ENCODE measurements around the gene PBLD.
"Not testable (repeated sequence)": the region's sequence is repeated elsewhere in the genome, so short reads cannot be mapped to it uniquely, and the experiment has no call there.

Gene PBLD

DNA sequence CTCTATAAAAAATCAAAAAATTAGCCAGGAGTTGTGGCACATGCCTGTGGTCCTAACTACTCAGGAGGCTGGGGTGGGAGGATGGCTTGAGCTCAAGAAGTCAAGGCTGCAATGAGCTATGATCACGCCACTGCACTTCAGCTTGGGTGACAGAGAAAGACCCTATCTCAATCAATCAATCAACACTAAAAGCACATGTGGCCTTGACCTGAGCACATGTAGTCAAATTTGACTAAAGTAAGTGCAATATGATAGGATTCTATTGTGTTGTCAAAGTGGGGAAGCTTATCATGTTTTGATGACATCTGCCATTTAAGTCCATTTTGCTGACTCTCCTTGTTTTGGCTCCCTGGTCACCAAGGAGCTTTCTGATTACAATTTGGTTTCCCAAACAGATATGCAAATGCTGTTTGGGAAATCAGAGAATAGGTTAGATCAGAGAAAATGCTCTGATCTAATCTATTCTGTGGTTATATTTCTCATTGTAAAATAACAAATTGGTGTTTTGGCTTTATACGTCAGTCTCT lies 57.1 kb downstream of the PBLD start:
- Mint-ChIP-seq H3K4me3 (no peak overlapping the region), H3K27me3 (no peaks in the 10 kb centered on the region), H3K4me1 (no peaks in the 10 kb centered on the region), H3K9me3 (peaks cover 13% of the 10 kb centered on the region), H3K36me3 (peaks cover 6% of the 10 kb centered on the region), H3K27ac (no peak overlapping the region)
- ATAC-seq = no peak

DNA sequence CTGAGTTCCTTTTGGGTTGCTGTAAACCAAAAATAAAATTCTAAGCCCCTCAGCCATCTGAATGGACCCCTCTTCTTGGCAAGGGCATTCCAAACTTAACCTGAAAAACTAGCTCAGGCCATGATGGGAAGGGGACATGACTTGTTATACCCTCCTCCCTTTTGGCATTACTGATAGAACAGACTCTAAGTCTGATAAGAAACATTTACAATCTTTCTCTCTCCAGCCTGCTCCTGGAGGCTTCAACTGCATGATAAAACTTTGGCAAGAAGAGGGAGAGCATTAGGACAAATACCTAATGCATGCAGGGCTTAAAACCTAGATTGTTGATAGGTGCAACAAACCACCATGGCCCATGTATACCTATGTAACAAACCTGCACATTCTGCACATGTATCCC lies 59.9 kb downstream of the PBLD start:
- no peaks in the 10 kb centered on the region for H3K4me1 Mint-ChIP-seq
- H3K27ac Mint-ChIP-seq = no peak overlapping the region
- no peak for ATAC-seq
- H3K36me3 Mint-ChIP-seq = peaks cover 6% of the 10 kb centered on the region
- no peaks in the 10 kb centered on the region for H3K27me3 Mint-ChIP-seq
- no peak overlapping the region for H3K4me3 Mint-ChIP-seq
- peaks cover 12% of the 10 kb centered on the region for H3K9me3 Mint-ChIP-seq

DNA sequence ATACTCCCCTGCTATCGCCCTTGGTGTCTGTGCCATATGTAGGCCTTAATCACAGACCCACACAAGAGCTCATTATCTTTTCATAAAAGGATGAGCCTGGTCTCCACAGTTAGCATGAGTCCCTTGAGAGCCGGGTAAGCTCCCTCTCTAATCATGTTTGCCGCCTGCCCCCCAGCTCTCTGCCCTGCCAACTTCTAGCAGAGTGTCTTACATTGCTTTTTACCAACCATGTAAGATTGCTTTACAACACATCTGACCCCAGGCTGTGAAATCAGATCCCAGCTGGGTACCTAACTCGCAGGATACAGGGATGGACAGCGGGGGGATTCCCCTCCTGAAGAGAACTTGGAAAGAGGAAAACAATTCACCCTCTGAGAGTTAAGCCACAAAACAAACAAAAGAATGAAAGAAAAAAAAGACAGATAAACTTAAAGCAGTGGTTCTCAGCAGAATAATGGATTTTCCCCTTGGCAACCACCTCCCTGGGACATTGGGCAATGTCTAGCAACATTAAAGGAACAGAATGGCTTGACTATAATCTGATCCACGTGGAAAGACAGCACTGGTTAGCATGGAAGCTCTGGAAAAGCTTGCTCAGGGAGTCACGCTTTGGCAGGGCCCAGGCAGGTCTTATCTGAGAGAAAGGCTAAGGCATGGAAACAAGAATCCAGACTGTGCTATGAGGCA lies 61.4 kb downstream of the PBLD start:
- Mint-ChIP-seq H3K27ac (no peak overlapping the region), H3K4me1 (no peaks in the 10 kb centered on the region), H3K4me3 (no peak overlapping the region), H3K27me3 (no peaks in the 10 kb centered on the region), H3K36me3 (no peaks in the 10 kb centered on the region), H3K9me3 (peaks cover 2% of the 10 kb centered on the region)
- no peak for ATAC-seq

DNA sequence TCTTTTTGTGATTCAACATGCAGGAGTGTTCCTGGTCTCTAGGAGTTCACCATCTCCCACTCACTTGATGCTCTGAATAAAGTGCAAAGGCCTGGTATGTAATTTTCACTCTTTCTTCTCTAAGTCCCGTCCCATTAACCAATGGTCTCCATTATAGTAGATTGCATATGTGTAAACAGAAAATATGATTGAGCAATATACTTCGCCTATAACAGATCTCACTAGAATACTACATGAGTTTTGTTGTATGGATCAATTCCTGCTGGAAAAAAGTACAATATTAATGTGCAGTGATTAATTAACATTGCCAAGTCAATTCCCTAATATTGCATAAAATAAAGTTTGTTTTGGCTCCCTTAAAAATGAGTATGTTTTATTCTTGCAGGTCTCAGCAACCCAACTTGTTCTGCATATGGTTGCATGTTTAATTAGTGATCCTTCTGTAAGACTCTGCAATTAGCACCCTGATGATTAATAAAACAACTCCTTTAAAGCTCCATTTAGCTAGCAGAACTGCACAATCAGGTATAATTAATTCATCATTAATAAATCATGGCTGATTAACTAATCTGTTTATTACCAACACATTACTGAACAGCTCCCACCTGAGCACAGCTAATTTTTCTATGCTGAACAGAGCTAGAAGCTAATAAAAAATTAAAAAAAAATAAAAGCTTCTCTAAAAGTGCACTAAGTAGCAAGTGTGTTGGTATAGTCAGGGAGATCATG lies 63.0 kb downstream of the PBLD start:
- H3K27me3 Mint-ChIP-seq = no peaks in the 10 kb centered on the region
- H3K4me1 Mint-ChIP-seq = no peaks in the 10 kb centered on the region
- H3K9me3 Mint-ChIP-seq = no peaks in the 10 kb centered on the region
- no peak overlapping the region for H3K4me3 Mint-ChIP-seq
- no peak overlapping the region for H3K27ac Mint-ChIP-seq
- ATAC-seq = no peak
- H3K36me3 Mint-ChIP-seq = no peaks in the 10 kb centered on the region

DNA sequence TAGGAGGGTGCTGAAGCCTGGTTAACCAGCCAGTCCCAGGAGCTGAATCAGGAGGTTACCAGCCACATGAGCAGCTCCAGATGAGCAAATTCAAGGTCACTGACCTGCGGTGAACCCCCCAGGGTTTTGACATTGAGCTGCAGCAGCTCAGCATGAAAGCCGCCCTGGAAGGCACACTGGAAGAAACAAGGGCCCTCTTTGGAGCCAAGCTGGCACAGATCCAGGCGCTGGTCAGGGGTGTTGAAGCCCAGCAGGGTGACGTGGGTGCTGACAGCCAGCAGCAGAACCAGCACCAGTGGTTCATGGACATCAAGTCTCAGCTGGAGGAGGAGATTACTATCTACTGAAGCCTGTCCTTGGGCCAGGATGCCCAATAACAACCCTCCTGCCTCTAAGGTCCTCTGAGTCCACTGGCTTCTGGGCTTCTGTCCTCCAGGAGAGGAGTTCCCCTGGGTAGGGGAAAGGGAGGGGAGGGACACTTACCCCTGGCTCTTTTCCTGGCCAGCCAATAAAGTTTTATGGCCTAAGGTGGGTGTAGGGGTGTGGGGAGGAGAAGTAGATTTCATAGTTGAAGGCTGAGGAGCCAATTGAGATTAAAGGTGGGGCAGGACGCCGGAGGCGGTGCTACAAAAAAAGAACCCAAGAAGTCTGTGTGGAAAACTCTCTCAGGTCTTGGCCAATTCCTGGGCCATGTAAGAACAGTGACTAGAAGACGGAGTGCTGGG lies 71.4 kb downstream of the PBLD start:
- Mint-ChIP-seq H3K36me3 (no peaks in the 10 kb centered on the region), H3K27me3 (no peaks in the 10 kb centered on the region), H3K4me3 (no peak overlapping the region), H3K9me3 (peaks cover 8% of the 10 kb centered on the region), H3K4me1 (no peaks in the 10 kb centered on the region), H3K27ac (no peak overlapping the region)
- ATAC-seq = no peak

DNA sequence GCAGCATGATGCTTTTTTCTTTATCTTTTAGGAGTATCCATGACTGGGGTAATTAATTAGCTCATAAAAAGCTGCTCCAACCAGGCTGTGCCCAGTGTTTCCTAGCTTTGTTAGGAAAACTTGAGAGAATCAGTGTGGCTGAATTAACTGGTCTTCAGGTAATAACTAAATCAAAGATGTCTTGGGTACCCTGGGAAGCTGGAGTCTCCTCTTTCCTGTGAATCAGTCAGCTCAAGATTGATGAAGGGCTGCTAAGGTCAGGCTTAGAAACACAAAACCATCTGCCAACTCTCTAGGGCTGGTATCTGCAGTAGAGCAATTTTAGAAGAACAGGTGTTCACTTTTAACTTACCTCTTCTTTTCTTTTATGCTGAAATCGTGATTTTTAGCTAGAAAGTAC lies 79.4 kb downstream of the PBLD start:
- no peak for ATAC-seq
- Mint-ChIP-seq H3K27ac (no peak overlapping the region), H3K4me1 (peaks cover 9% of the 10 kb centered on the region), H3K9me3 (no peaks in the 10 kb centered on the region), H3K36me3 (no peaks in the 10 kb centered on the region), H3K4me3 (no peak overlapping the region), H3K27me3 (no peaks in the 10 kb centered on the region)

DNA sequence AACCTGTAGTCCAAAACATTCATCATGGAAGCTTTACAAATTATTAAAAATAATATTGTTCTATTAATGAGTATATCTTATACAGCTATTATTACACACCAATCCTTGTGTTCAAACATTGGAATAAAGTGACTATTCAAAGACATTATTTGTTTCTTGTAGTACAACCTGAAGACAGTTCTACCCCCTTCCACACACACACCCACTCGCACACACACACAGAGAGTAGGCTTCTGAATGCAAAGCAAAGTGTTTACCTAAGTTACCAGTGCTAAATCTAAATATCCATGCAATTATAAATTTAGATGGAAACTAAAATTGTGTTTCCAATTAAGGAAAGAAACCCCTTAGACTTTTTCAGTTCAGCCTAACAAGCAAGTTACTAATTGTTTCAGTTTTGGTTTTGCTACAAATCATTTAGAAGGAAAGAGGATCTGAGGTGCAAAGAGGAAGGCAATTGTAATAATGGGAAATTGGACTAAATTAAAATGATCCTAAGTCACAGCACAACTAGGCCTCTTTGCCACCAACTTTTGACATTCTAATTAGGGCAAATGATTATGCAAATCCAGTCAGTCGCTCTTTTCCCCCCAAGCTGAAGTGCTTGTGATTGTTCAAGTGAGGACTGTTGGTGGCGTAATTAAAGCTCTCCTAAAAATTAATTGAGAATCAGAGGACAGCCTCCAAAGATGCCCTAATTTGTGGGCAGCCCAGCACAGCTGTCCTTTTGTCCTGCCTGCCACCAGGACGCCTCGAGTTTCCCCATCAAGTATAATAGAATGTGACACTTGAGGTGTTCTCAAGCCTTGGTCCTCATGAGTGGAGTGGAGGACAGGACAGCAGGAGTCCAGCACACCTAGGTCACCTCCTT lies 80.9 kb downstream of the PBLD start:
- Mint-ChIP-seq H3K36me3 (no peaks in the 10 kb centered on the region), H3K27me3 (no peaks in the 10 kb centered on the region), H3K4me1 (peaks cover 9% of the 10 kb centered on the region), H3K9me3 (no peaks in the 10 kb centered on the region), H3K27ac (no peak overlapping the region), H3K4me3 (no peak overlapping the region)
- no peak for ATAC-seq

DNA sequence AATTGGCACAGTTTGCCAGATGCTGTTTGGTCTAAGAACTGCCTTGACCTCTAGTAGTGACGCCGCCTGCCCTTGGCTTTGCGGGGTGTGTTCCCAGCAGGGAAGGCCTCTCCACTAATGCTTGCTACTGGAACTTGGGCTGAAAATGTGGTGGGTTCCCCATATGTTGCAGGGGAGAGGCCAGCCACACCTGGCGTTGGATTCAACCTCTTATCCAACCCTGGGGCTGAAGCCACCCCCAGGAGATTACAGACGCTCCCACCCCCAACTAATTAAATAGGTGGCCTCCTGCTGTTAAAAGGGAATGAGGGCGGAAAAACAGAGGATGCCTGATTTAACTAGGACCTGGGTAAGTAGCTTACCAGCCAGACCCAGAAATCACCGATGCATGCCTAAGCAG lies 81.6 kb downstream of the PBLD start:
- Mint-ChIP-seq H3K9me3 (no peaks in the 10 kb centered on the region), H3K27me3 (no peaks in the 10 kb centered on the region), H3K36me3 (no peaks in the 10 kb centered on the region), H3K4me3 (no peak overlapping the region), H3K27ac (no peak overlapping the region), H3K4me1 (peaks cover 9% of the 10 kb centered on the region)
- ATAC-seq = no peak

DNA sequence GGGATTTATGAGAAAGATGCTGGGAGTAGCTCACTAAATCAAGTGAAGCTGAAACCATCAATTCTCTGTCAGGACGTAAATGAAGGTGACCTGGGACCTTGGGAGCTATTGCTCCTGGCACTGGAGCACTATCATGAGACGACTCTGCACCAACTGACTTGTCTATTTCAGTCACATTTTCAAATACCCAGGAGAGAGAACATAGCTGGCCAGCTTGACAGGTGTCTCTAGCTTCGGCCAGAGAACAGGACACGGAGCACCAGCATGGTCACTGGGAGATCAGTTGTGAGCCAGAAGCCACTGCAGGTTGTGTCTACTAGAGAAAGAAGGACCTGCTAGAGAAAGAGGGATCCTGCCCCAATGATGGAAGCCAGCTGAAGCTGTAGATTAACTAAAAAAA lies 83.4 kb downstream of the PBLD start:
- Mint-ChIP-seq H3K4me3 (no peak overlapping the region), H3K36me3 (no peaks in the 10 kb centered on the region), H3K27ac (no peak overlapping the region), H3K9me3 (no peaks in the 10 kb centered on the region), H3K4me1 (peaks cover 9% of the 10 kb centered on the region), H3K27me3 (no peaks in the 10 kb centered on the region)
- ATAC-seq = no peak

DNA sequence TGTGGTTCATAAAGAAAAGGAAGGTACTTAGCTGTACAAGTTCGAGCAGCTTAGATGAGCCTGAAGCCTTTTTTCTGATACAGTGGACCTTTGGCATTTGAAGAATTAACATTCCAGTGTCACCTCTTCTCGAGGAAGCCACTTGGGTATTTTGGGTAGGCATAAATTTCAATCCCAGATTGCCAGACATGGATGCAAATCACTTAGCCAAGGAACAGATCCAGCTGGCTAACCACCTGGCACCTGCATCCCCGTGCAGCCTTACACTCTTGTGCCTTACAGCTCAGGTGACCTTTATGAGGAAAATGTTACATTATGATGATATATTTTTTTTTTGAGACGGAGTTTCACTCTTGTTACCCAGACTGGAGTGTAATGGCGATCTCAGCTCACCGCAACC lies 84.8 kb downstream of the PBLD start:
- no peaks in the 10 kb centered on the region for H3K36me3 Mint-ChIP-seq
- no peaks in the 10 kb centered on the region for H3K9me3 Mint-ChIP-seq
- H3K27me3 Mint-ChIP-seq = no peaks in the 10 kb centered on the region
- H3K27ac Mint-ChIP-seq = no peak overlapping the region
- ATAC-seq = no peak
- peaks cover 9% of the 10 kb centered on the region for H3K4me1 Mint-ChIP-seq
- no peak overlapping the region for H3K4me3 Mint-ChIP-seq

DNA sequence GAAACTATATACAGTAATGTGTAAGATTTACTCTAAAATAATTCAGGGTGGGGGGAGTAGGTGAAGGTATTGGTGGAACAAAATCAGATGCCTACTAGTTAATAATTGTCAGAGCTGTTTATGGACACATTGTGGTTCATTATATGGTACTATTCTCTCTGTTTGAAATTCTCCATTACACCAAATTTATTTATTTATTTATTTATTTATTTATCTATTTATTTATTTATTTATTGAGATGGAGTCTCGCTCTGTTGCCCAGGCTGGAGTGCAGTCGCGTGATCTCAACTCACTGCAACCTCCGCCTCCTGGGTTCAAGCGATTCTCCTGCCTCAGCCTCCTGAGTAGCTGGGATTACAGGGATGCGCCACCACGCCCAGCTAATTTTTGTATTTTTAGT lies 86.3 kb downstream of the PBLD start:
- not testable (repeated sequence) for H3K4me3 Mint-ChIP-seq, H3K9me3 Mint-ChIP-seq, ATAC-seq, H3K36me3 Mint-ChIP-seq, H3K27ac Mint-ChIP-seq, H3K27me3 Mint-ChIP-seq, H3K4me1 Mint-ChIP-seq

DNA sequence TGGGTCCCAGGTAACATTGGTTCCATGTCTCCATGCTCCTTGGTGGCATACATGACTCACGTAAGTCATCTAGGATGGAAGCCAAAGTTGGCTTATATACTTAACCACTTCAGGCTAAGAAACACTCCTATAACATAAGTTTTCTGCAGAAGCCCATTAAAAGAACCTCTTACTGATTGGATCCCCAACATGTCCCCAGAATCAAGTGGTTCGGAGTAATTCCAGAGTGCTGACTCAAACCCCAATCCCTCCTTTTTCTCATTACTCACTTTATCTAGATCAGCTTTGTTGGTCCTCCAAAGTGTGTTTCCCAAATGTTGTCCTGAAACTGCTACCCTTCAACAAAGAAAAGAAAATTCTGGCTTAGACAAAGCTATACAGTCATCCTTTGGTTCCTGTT lies 90.7 kb downstream of the PBLD start:
- no peaks in the 10 kb centered on the region for H3K4me1 Mint-ChIP-seq
- no peak for ATAC-seq
- H3K36me3 Mint-ChIP-seq = no peaks in the 10 kb centered on the region
- no peaks in the 10 kb centered on the region for H3K27me3 Mint-ChIP-seq
- no peak overlapping the region for H3K27ac Mint-ChIP-seq
- no peak overlapping the region for H3K4me3 Mint-ChIP-seq
- no peaks in the 10 kb centered on the region for H3K9me3 Mint-ChIP-seq

DNA sequence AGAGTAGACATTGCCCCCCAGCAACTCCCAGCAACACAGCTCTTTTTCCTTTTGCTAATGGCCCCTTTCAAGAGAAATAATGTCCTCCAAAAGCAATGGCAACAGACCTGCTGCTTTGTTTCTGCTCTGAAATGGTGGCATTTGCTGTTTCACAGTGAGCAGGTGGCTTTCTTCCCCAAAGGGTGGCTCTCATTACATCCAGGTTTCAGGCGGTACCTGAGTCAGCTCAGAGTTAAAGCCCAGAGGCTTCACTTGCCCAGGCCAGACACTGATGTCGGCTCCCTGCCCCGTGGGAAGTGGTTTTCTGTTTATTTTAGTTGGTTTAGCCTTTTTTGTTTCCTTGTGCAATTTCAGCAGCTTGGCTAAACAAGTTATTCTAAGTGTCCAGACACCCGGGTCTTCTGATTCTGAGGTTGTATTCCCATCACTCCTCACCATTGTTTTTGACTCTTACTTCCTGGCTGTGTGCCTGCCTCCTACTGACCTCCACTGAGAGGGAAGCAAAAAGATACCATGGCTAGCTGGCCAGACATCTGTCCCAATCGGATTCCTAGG lies 93.1 kb downstream of the PBLD start:
- no peaks in the 10 kb centered on the region for H3K27me3 Mint-ChIP-seq
- H3K27ac Mint-ChIP-seq = no peak overlapping the region
- no peaks in the 10 kb centered on the region for H3K9me3 Mint-ChIP-seq
- H3K4me1 Mint-ChIP-seq = no peaks in the 10 kb centered on the region
- H3K4me3 Mint-ChIP-seq = no peak overlapping the region
- ATAC-seq = no peak
- no peaks in the 10 kb centered on the region for H3K36me3 Mint-ChIP-seq

DNA sequence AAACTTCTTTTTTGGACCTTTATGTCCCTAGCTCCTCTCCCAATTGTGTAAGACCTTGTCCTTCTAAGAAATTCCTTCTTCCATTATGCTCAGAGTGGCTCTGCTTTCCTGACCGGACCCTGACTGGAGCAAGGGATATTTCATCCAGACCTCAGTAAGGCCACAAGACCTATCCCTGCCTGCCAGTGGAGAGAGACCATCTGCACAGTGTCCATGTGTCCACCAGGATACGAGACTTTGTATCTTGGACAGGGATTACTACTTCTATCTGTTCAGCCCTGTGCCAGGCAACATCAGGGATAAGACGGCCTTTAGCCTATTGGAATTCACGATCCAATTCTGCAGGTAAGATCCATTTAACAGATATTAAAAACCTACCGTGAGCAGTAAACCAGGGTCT lies 93.7 kb downstream of the PBLD start:
- no peaks in the 10 kb centered on the region for H3K36me3 Mint-ChIP-seq
- no peaks in the 10 kb centered on the region for H3K27me3 Mint-ChIP-seq
- no peaks in the 10 kb centered on the region for H3K4me1 Mint-ChIP-seq
- H3K4me3 Mint-ChIP-seq = no peak overlapping the region
- no peak overlapping the region for H3K27ac Mint-ChIP-seq
- no peak for ATAC-seq
- no peaks in the 10 kb centered on the region for H3K9me3 Mint-ChIP-seq

DNA sequence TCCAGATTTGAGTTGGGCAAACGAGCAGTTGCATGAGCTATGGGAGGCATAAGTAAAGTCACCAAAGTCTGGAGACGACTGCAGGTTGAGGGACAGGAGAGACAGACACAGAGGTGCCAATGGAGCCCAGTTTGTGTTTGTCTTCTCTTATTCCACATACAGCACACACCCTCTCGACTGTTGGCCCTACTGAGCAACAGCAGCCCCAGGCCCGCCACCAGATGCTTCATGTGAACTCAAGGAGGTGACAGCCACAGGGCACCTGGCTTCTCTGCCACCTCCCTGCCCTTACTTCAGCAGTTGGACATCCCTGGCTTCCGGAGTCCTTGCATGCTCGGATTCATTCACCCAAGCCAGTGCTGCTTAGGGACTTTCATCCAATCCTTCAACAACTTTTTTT lies 94.4 kb downstream of the PBLD start:
- no peak overlapping the region for H3K27ac Mint-ChIP-seq
- no peak overlapping the region for H3K4me3 Mint-ChIP-seq
- no peak for ATAC-seq
- no peaks in the 10 kb centered on the region for H3K9me3 Mint-ChIP-seq
- H3K27me3 Mint-ChIP-seq = no peaks in the 10 kb centered on the region
- H3K36me3 Mint-ChIP-seq = no peaks in the 10 kb centered on the region
- H3K4me1 Mint-ChIP-seq = no peaks in the 10 kb centered on the region
